HG03039 (cell line): ENCODE measurements around the gene BARHL1.

Experiments
- ATAC-seq: cut with Tn5 transposase; IDR thresholded peaks from one replicate; pipeline ENCODE4 v1.9.1; 2021; ENCODE audit warnings: mild to moderate bottlenecking, moderate library complexity; ENCODE audit not compliant: unreplicated experiment

BARHL1 gene

GRCh38 chr9:132582276-132582785 is at the start of gene BARHL1:
TSS of gene BARHL1 (plus strand) at chr9:132582606. CDS start at chr9:132582798, 192 bp downstream.
- ATAC-seq: no peak

GRCh38 chr9:132534832-132535231 is 47.6 kb upstream of the BARHL1 start:
- ATAC-seq: no peak

GRCh38 chr9:132536124-132536523 is 46.3 kb upstream of the BARHL1 start:
- ATAC-seq: no peak

- ATAC-seq: no peak
Observed at GRCh38 chr9:132537352-132537751, 45.1 kb upstream of the BARHL1 start.

GRCh38 chr9:132538071-132538470 is 44.3 kb upstream of the BARHL1 start:
- no peak for ATAC-seq

GRCh38 chr9:132539096-132539495 is 43.3 kb upstream of the BARHL1 start:
- ATAC-seq: no peak

- ATAC-seq: no peak
Observed at GRCh38 chr9:132541051-132541450, 41.4 kb upstream of the BARHL1 start.

- no peak for ATAC-seq
Observed at GRCh38 chr9:132541870-132542830, 40.3 kb upstream of the BARHL1 start.

GRCh38 chr9:132543251-132543650 is 39.2 kb upstream of the BARHL1 start:
- ATAC-seq: no peak

GRCh38 chr9:132543960-132544359 is 38.4 kb upstream of the BARHL1 start:
- ATAC-seq: no peak

- ATAC-seq: no peak
Observed at GRCh38 chr9:132545578-132545977, 36.8 kb upstream of the BARHL1 start.

- ATAC-seq: no peak
Observed at GRCh38 chr9:132546148-132547051, 36.0 kb upstream of the BARHL1 start.

- no peak for ATAC-seq
Observed at GRCh38 chr9:132547052-132547431, 35.4 kb upstream of the BARHL1 start.

- no peak for ATAC-seq
Observed at GRCh38 chr9:132547436-132547835, 35.0 kb upstream of the BARHL1 start.

GRCh38 chr9:132547976-132548730 is 34.3 kb upstream of the BARHL1 start:
- no peak for ATAC-seq

GRCh38 chr9:132548751-132549640 is 33.4 kb upstream of the BARHL1 start:
- ATAC-seq: no peak

GRCh38 chr9:132551556-132551955 is 30.9 kb upstream of the BARHL1 start:
- no peak for ATAC-seq

- no peak for ATAC-seq
Observed at GRCh38 chr9:132552041-132552440, 30.4 kb upstream of the BARHL1 start.

GRCh38 chr9:132554755-132555154 is 27.7 kb upstream of the BARHL1 start:
- ATAC-seq: no peak

GRCh38 chr9:132555528-132555927 is 26.9 kb upstream of the BARHL1 start:
- ATAC-seq: no peak
